HEK293 (cell line): ENCODE measurements around the gene TRPV6.

ENCODE experiments used
- CTCF ChIP-seq: fragments of 450-650 bp; formaldehyde crosslinking; IDR thresholded peaks from 2 replicates; pipeline ENCODE4 v1.5.1; 2016; ENCODE audit warnings: missing biosample characterization, missing genetic modification characterization
- HIC1 ChIP-seq: fragments of 450-650 bp; formaldehyde crosslinking; IDR thresholded peaks from 2 replicates; pipeline ENCODE4 v1.5.1; 2016; ENCODE audit warnings: missing biosample characterization, missing genetic modification characterization
- RBAK ChIP-seq: fragments of 450-650 bp; formaldehyde crosslinking; IDR thresholded peaks from 2 replicates; pipeline ENCODE4 v1.5.1; 2016; ENCODE audit warnings: missing biosample characterization, missing genetic modification characterization
- SALL2 ChIP-seq: fragments of 450-650 bp; formaldehyde crosslinking; IDR thresholded peaks from 2 replicates; pipeline ENCODE4 v1.5.0; 2017; ENCODE audit warnings: missing biosample characterization, mild to moderate bottlenecking, missing genetic modification characterization, borderline replicate concordance
- SETDB1 ChIP-seq: IDR thresholded peaks from one replicate; pipeline ENCODE4 v1.6.1; 2017; ENCODE audit warnings: mild to moderate bottlenecking, low read length, moderate library complexity, mixed read lengths; ENCODE audit not compliant: insufficient read length
- ZFP37 ChIP-seq: fragments of 450-650 bp; formaldehyde crosslinking; IDR thresholded peaks from 2 replicates; pipeline ENCODE4 v1.5.1; 2016; ENCODE audit warnings: missing biosample characterization, missing genetic modification characterization
- ZNF133 ChIP-seq: fragments of 450-650 bp; formaldehyde crosslinking; IDR thresholded peaks from 2 replicates; pipeline ENCODE4 v1.5.1; 2016; ENCODE audit warnings: missing biosample characterization, missing genetic modification characterization
- ZNF274 ChIP-seq, 2 experiments: fragments of 200-500 bp in 1 of 2; fragments of 450-650 bp in 1 of 2; sonication (Bioruptor generic) in 1 of 2; formaldehyde crosslinking in 1 of 2; IDR thresholded peaks; 2 replicates each; pipeline versions ENCODE4 v1.5.1 to v1.6.1; 2014 to 2016; ENCODE audit warnings: borderline replicate concordance in 1 of 2, inconsistent platforms in 1 of 2, low read length in 1 of 2, missing biosample characterization in 1 of 2, missing genetic modification characterization in 1 of 2
- ZNF513 ChIP-seq: fragments of 450-650 bp; IDR thresholded peaks from 2 replicates; pipeline ENCODE4 v1.5.1; 2018; ENCODE audit warnings: missing biosample characterization, missing genetic modification characterization
- ZNF571 ChIP-seq: fragments of 450-650 bp; formaldehyde crosslinking; IDR thresholded peaks from 2 replicates; pipeline ENCODE4 v1.5.0; 2017; ENCODE audit warnings: missing biosample characterization, missing genetic modification characterization
- ZNF580 ChIP-seq: fragments of 450-650 bp; formaldehyde crosslinking; IDR thresholded peaks from 2 replicates; pipeline ENCODE4 v1.5.1; 2016; ENCODE audit warnings: missing biosample characterization, missing genetic modification characterization
- ZNF830 ChIP-seq: fragments of 450-650 bp; IDR thresholded peaks from 2 replicates; pipeline ENCODE4 v1.5.0; 2018; ENCODE audit warnings: missing biosample characterization, missing genetic modification characterization, low read depth, mild to moderate bottlenecking, moderate library complexity

GRCh38 chr7:142870566-142871259 is 14.8 kb downstream of the TRPV6 start:
- no peak for TF ChIP-seq CTCF (tag by site-specific recombination)
- TF ChIP-seq SETDB1: no peak
- TF ChIP-seq ZNF830 (tag by site-specific recombination): no peak
- TF ChIP-seq ZNF513: no peak
- no peak for TF ChIP-seq SALL2 (tag by site-specific recombination)
- TF ChIP-seq ZNF133 (tag by site-specific recombination): no peak
- no peak for TF ChIP-seq ZNF580 (tag by site-specific recombination)
- TF ChIP-seq ZNF571 (tag by site-specific recombination): no peak
- TF ChIP-seq ZFP37 (tag by site-specific recombination): no peak
- no peak for TF ChIP-seq HIC1 (tag by site-specific recombination)
- TF ChIP-seq RBAK (tag by site-specific recombination): no peak
- TF ChIP-seq ZNF274 (IDR thresholded peaks at IDR 0.05; ENCODE audit: low read length): no peak
- no peak for TF ChIP-seq ZNF274 (tag by site-specific recombination; IDR thresholded peaks at IDR 0.05; ENCODE audit: borderline replicate concordance)
